ENCODE measurements around the gene TIAL1. TPM values are rescaled to one million over a fixed set of nuclear protein-coding genes. Genes with fewer than 3 reads are reported as not detected.
"Not testable (repeated sequence)": the region's sequence is repeated elsewhere in the genome, so short reads cannot be mapped to it uniquely, and the experiment has no call there.

Gene TIAL1
- total RNA-seq, 1 experiment from 2014 or later = 52.4 TPM

DNA sequence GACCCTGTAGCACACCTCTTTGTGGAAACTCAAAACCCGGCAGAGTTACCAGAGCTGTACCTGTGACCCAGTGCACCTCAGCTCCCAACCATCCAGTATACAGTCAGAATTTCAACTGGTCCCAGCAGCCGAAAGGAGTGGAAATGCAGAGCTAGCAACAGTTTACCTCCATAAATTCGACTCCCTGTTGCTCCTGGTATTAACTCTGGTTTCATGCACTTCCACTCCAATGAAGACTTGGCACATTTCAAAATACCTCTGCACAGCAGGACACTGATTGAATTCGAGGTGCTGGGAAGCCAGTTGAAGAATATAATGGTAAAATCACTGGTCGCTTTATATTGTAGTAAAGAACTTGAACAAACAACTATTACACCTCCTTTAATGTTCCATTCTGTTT lies 17.9 kb upstream of the TIAL1 start:
- no peak for DNase-seq (ENCODE audit: low spot score)

DNA sequence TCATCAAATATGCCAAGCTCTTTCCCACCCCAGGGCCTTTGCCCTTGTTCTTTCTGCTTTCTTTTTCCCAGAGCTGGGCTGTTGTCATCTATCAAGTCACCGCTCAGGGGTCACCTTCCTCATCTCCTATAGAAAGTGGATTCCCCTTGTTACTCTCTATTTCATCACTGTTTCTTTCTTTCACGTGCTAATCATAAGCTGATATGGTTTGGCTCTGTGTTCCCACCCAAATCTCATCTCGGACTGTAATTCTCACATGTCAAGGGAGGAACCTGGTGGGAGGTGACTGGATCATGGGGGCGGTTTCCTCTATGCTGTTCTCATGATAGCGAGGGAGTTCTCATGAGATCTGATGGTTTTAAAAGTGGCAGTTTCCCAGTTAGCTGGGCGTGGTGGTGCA lies 17.0 kb upstream of the TIAL1 start:
- no peak for DNase-seq (ENCODE audit: low spot score)

DNA sequence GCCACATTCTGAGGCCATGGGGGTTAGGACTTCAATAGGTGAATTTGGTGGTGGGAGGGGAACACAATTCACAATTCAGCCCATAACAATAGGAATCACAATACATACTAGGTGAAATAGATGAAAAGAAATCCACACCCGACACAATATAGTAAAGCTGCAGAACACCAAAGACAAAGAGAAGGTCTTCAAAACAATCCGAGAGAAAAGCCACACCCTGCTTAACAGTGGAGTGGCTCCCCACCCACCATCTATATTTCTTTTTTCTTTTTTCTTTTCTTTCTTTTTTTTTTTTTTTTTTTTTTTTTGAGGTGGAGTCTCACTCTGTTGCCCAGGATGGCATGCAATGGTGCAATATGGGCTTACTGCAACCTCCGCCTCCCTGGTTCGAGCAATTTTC lies 14.7 kb upstream of the TIAL1 start:
- DNase-seq (ENCODE audit: low spot score) = no peak

DNA sequence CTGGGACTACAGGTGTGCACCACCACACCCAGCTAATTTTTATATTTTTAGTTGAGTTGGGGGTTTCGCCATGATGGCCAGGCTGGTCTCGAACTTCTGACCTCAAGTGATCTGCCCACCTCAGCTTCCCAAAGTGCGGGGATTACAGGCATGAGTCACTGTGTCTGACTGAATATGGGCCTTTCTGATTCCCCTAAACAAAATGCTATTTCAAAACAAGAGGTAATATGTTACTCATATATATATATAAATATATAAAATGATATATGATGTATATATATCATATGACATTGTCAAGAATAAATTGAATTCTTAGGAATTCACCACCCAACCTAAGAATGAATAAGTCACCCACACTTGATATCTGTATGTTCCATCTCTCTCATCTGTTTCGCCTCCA lies 12.8 kb upstream of the TIAL1 start:
- DNase-seq (ENCODE audit: low spot score) = no peak

DNA sequence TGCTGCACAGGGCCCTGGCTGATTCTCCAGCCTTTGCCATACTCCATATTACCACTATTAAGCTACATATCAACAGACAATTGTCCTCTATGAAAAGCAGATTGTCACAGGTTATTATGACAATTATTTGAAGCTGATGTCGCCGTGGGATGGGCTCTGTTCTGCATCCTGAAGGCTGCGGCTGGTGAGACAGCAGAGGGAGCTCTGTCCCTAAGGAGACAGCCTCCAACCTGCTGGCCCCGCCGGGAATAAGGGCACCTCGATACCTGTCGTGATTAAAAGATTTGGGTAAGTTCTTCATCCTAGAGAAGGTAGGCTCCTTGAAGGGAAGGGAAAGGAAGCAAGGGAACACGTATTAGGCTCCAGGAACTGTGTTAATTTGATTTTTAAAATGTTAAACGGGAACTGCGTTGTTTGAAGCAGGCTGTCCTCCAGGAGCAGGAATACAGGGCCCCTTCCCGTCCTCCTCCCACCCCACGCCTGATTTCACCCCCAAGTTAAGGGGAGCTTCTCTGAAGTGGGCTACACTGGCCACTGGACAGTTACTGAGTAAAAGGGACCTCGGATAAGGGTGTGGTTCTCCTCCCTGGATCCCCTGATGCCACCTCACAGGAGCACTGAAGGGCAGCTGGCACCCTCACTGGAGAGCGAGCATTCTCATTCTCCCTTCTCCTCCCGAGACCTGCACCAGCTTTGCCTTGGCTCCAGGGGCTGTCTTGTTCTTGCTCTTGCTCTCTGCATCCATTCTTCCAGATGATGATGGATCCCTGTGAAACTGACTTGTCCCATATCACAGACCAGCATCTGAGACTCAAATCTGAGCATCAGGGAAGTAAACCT lies 11.8 kb upstream of the TIAL1 start:
- DNase-seq (ENCODE audit: low spot score) = peak; percentile 46

DNA sequence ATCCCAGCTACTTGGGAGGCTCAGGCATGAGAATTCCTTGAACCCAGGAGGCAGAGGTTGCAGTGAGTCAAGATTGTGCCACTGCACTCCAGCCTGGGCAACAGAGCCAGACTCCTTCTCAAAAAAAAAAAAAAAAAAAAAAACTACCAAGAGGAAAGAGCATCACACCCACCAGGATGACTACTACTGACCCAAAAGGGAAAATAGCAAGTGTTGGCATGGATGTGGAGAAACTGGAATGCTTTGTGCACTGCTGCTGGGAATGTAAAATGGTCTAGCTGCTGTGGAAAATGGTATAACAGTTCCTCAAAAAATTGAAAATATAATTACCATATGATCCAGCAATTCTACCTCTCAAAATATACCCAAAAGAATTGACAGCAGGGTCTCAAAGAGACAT lies 7.7 kb upstream of the TIAL1 start:
- DNase-seq (ENCODE audit: low spot score) = no peak

DNA sequence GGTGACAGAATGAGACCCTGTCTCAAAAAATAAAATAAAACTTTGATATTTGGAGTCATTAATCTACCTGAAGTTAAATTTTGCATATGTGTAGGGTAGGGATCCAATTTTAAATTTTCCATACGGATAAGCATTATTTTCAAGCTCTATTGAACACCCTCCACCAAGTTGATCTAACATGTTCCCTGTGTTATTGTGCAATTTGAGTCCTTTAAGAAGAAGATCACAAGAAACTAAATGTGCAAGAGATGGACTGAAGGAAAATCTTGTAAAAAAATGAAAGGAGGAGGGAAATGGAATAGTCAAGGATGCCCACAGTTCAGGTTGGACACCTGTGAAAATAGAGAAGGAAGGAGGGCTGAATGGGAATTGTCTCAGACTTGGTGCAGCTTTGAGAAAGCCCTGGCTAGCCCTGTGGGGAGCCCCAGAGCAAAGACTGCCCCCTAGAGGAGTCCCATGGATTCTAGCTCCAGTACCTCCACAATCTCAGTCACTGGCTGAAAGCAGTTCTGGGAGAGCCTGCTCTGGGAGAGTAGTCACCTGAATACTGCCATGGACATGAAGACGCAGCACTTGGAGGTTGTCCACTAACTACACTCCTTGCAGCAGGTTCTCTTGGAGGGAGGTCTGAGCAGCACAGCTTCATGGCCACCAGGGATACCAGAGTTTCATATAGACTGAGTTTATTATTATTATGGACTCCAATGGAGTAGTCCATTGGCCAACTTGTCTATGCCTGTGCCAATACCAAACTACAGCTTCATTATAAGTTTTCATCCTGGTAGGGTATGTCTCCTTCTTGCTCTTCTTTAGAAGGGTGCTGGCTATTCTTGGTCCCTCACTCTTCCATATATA lies 5.7 kb upstream of the TIAL1 start:
- peak; percentile 19 for DNase-seq (ENCODE audit: low spot score)

GRCh38 chr10:119598397-119598796 lies 1.6 kb upstream of the TIAL1 start:
- DNase-seq (ENCODE audit: low spot score) = no peak

DNA sequence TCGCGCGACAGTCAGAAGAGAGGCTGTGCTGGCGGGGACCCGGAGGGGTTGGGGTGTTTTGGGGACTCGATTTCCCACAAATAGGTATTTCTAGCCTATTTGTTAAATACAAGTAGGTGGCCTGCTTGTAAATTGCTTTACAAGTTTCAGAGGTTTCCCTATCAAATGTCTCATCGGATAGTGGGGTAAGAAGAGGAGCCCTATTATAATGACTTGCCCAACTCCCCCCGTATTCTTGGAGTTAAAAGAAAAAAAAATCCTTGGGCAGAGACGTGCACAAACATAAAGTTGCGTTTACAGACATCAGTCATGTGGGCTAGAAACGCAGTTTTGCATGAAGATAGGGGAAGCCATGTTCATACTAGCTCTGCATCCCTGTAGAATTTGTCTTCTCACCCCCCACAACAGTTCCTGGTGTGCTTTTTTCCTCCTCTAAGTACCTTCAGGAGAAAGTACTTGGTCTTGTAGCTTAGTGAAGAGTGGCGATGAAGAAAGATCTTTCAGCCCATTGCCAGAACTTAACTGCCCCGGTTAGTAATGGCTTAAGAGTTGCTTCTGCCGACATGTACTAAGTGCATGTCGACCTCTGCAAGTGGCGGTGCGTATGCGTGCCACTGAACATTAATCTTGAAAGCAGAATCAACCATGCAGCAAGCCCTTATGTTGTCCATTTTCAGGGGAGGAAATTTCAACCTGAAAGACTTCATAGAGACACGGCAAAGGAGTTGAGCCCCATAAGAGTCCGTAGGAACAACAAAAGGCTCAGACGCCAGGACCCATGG lies 832 bp upstream of the TIAL1 start:
- DNase-seq (ENCODE audit: low spot score) = no peak

GRCh38 chr10:119595676-119596515 lies 868 bp downstream of the TIAL1 start:
- DNase-seq (ENCODE audit: low spot score) = peak; percentile 16

- DNase-seq (ENCODE audit: low spot score) = peak; percentile 53
Observed at GRCh38 chr10:119595134-119595675, 1.6 kb downstream of the TIAL1 start.

- no peak for DNase-seq (ENCODE audit: low spot score)
Observed at GRCh38 chr10:119588071-119588470, 8.7 kb downstream of the TIAL1 start.

DNA sequence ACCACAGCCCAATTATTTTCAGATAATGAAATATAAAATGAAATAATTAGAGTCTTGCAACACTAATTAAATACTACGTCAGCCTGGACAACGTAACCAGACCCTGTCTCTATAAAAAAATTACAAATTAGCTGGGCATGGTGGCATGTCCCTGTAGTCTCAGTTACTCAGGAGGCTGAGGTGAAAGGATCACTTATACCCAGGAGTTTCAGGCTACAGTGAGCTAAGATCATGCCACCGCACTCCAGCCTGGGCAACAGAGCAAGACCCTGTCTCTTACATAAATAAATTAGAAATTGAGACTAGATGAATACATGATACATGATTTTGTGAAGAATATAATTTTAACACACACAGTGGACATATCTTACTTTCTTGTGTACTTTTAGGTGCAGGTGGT lies 18.4 kb downstream of the TIAL1 start:
- DNase-seq (ENCODE audit: low spot score) = no peak

GRCh38 chr10:119575991-119576390 lies 20.8 kb downstream of the TIAL1 start:
- no peak for DNase-seq (ENCODE audit: low spot score)

- DNase-seq (ENCODE audit: low spot score) = peak; percentile 69
Observed at GRCh38 chr10:119575506-119575905, 21.3 kb downstream of the TIAL1 start.

DNA sequence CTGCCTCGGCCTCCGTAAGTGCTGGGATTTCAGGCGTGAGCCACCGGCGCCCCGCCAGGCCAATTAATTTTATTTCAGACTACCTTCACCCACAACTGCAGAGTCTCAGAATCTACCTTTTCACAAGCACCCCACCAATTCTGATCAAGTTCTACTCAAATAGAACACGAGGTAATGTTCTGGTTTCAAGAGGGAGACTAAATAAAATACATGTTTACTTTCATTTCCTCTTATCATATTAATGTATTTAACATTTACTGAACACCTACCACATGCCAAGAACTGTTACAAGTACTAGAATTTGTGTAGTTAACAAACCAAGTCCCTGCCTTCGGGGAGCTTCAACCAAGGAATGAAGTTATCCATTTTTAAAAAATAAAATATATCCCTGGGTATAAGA lies 28.8 kb downstream of the TIAL1 start:
- DNase-seq (ENCODE audit: low spot score) = no peak

DNA sequence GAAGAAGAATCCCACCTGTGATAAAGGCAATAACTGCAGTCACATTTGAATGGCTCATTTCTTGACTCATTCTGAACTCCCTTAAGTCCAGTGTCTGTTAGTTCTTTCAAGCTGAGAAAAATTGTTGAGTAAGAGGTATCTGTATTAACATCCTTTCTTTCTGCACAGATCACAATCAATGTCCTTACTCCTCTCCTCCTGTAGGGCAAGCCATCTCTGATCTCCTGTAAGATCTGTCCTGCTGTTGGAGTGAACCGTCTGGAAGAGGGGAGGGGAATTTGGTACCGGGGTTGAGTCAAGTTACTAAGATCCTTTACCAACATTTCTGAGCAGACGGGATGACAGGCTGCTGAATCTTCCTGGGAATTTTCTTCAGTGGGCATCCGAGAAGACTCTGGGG lies 34.7 kb downstream of the TIAL1 start:
- DNase-seq (ENCODE audit: low spot score) = no peak

DNA sequence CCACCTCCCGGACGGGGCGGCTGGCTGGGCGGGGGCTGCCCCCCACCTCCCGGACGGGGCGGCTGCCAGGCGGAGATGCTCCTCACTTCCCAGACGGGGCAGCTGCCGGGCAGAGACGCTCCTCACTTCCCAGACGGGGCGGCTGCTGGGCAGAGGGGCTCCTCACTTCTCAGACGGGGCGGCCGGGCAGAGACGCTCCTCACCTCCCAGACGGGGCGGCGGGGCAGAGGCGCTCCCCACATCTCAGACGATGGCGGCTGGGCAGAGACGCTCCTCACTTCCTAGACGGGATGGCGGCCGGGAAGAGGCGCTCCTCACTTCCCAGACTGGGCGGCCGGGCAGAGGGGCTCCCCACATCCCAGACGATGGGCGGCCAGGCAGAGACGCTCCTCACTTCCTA lies 37.3 kb downstream of the TIAL1 start:
- not testable (repeated sequence) for DNase-seq (ENCODE audit: low spot score)

DNA sequence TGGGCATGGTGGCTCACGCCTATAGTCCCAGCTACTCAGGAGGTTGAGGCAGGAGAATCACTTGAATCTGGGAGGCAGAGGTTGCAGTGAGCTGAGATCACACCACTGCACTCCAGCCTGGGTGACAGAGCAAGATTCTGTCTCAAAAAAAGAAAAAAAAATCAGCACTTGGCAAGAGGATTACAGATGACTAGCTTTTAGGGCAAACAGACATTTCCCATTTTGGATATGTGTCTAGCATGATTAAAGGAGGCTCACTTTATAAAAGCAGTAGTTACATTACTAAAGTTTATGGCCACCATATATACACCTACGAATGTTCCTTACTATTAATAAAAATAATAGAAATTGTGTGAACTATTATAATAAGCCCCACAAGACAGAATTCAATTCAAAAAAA lies 40.7 kb downstream of the TIAL1 start:
- DNase-seq (ENCODE audit: low spot score) = not testable (repeated sequence)

- DNase-seq (ENCODE audit: low spot score) = no peak
Observed at GRCh38 chr10:119555178-119555784, 41.5 kb downstream of the TIAL1 start.

DNA sequence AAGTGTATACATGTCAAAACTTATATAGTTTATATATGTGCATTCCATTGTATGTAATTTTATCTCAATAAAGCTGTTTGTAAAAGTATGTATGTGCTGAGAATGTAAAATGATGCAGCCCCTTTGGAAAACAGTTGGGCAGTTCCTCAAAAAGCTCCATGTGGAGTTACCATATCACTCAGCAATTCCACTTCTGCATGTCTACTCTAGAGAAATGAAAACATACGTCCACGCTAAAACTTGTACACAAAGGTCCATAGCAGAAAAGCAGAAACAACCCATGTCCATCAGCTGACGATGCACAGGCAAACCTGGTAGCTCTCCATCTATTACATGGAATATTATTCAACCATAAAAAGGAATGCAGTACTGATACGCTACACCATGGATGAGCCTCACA lies 45.9 kb downstream of the TIAL1 start:
- no peak for DNase-seq (ENCODE audit: low spot score)
